T-helper 2 cell treated with Interferon-gamma antibody and Interleukin-4, amounts not matched to agents 100 ng/mL and 5 ng/mL, for 36 hours (primary cell): ENCODE data around the gene CDT1. TPM values are rescaled to one million over a fixed set of nuclear protein-coding genes. Genes with fewer than 3 reads are reported as not detected.

ENCODE experiments used
- intact Hi-C: fragments of 100-400 bp; cut with micrococcal nuclease; formaldehyde crosslinking; loops from one replicate; pipeline ENCODE4 v1.15.1; 2023
- total RNA-seq: library from RNA; stranded (reverse); gene quantifications from 2 replicates; pipeline ENCODE4 v1.2.3, GENCODE V29; 2022

Gene CDT1
- total RNA-seq, result 92.7 and 95.3 TPM in 2 replicates

- intact Hi-C loops, result loop anchor here (1.0 to 5.0 kb wide), 5 partner anchors 8 to 231 kb away; partner anchors contain the start of genes APRT, PIEZO1 and ZC3H18
These were observed at the start of gene CDT1 for GRCh38 chr16:88803264-88803987. TSS of gene CDT1 (plus strand) at chr16:88803789. CDS start at chr16:88803832, 43 bp downstream.

GRCh38 chr16:88754109-88754911 is 49.3 kb upstream of the CDT1 start:
- intact Hi-C loops, result no loop called here

GRCh38 chr16:88754912-88755744 is 48.5 kb upstream of the CDT1 start:
- intact Hi-C loops, result no loop called here

GRCh38 chr16:88755745-88756443 is 47.7 kb upstream of the CDT1 start:
- intact Hi-C loops, result no loop called here

- intact Hi-C loops, result no loop called here
These were observed 45.2 kb upstream of the CDT1 start for GRCh38 chr16:88758227-88758943.

GRCh38 chr16:88758944-88759244 is 44.7 kb upstream of the CDT1 start:
- intact Hi-C loops, result no loop called here

- intact Hi-C loops, result no loop called here
These were observed 44.2 kb upstream of the CDT1 start for GRCh38 chr16:88759245-88759975.

GRCh38 chr16:88759976-88760350 is 43.6 kb upstream of the CDT1 start:
- intact Hi-C loops, result no loop called here

GRCh38 chr16:88760424-88761142 is 43.0 kb upstream of the CDT1 start:
- intact Hi-C loops, result no loop called here

GRCh38 chr16:88761143-88761534 is 42.5 kb upstream of the CDT1 start:
- intact Hi-C loops, result no loop called here

- intact Hi-C loops, result no loop called here
These were observed 41.8 kb upstream of the CDT1 start for GRCh38 chr16:88761830-88762229.

- intact Hi-C loops, result no loop called here
These were observed 41.2 kb upstream of the CDT1 start for GRCh38 chr16:88762258-88762870.

- intact Hi-C loops, result no loop called here
These were observed 40.6 kb upstream of the CDT1 start for GRCh38 chr16:88762941-88763340.

GRCh38 chr16:88763502-88764053 is 40.0 kb upstream of the CDT1 start:
- intact Hi-C loops, result no loop called here

GRCh38 chr16:88764080-88764479 is 39.5 kb upstream of the CDT1 start:
- intact Hi-C loops, result no loop called here

GRCh38 chr16:88764913-88765349 is 38.7 kb upstream of the CDT1 start:
- intact Hi-C loops, result no loop called here

GRCh38 chr16:88766975-88767374 is 36.6 kb upstream of the CDT1 start:
- intact Hi-C loops, result no loop called here

- intact Hi-C loops, result no loop called here
These were observed 36.0 kb upstream of the CDT1 start for GRCh38 chr16:88767546-88768070.
